Measurements from ENCODE around the gene ACADL.
A peak's percentile ranks its signal among the peaks of the same experiment; 100 is the strongest.
"Not testable (repeated sequence)": the region's sequence is repeated elsewhere in the genome, so short reads cannot be mapped to it uniquely, and the experiment has no call there.

Gene ACADL

GRCh38 chr2:210199854-210200253 is 25.4 kb downstream of the ACADL start:
- DNase-seq: no peak

DNA sequence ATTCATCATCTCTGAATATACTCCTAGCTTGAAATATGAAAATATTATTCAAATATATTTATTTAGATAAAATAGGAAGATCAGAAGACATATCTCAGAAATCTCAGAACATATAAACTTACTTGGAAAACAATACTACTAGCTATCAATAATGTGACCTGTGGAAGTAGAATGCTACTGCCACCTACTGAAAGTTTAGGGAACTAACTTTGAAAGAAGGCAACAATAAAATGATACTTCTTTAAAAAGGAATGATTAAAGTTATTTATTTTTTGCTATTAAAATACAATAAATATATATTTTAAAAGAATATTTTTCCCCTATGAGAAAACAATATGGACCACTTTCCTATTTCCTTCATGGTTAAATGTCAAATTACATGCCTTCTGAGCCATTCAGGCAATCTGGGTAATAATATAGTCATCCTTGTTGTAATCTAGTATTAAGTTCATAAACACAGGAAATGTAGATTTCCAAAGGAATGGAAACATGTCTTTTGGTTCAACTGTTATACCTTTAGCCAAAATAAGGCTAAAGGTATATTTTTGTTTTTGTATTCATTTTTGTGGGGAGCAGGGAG is 26.0 kb downstream of the ACADL start:
- no peak for DNase-seq

DNA sequence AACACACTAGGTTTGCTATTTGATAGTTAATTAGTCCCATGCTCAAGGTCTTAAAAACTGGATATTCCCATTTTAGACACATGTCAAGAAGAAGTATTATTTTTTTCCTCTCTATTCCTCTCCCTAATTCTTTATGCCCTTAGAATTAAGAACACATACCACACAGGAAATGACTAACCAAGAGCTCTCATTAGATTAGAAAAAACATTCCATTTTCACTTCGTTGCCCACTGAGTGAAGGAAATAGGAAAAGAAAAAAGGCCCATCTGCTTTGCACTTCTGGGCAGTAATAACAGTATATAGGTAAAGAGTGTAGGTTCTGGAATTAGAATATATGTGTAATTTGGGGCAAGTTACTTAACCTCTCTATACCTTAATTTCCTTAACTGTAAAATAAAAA is 26.9 kb downstream of the ACADL start:
- DNase-seq: no peak

DNA sequence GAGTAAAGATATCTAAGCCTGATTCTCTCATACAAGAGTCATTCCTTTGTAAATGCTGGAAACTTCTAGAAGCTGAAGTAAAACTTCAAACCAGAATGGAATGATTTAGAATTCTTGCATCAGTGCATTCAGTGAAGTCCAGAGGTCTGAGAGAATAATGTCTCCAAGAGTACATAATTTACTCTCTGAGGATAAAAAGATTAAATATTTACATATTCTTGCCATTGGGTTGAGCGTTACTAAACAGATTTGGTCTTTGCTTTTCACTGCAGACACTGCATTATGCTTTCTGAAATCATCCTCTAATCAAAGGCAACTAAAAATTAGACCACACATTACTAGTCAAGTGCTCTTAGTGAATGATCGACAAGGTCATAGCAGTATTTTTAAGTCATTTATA is 27.5 kb downstream of the ACADL start:
- DNase-seq: no peak

DNA sequence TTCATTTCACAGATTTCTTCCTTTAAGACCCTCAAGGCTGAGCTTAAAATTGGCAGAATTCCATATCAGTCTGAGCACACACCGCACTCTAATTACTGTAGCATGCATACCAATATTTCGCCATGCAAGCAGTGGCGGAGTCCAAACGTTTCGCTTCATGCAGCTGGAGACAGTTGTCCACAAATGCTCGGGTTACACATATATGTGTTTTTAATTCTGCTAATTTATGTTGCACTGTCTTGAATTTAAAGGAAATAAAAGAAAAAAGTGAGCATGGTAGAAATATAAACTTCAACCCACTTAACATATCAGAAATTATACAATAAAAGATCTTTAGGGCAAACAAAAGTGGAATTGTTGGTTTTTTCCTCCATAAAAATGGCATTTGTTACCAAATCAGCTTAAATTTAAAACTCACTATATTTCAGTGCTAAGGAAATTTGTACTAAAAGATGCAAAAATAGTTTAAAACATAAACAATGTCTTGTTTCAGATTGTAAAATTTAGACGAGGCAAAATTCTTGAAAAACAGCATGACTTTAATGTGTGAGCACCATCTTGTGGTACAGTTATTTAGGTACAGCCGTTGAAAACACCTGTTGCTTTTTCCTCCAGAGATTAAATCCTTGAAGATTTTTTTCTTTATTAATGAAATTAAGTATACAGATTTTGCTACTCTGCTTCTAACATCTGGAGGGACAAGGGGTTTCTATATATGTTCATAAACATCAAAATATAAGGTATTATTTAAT is 30.0 kb downstream of the ACADL start:
- no peak for DNase-seq

GRCh38 chr2:210190345-210190744 is 34.9 kb downstream of the ACADL start:
- DNase-seq: no peak

GRCh38 chr2:210189452-210190138 is 35.7 kb downstream of the ACADL start:
- DNase-seq: no peak

GRCh38 chr2:210188755-210189154 is 36.5 kb downstream of the ACADL start:
- DNase-seq: no peak

GRCh38 chr2:210188190-210188589 is 37.1 kb downstream of the ACADL start:
- no peak for DNase-seq

DNA sequence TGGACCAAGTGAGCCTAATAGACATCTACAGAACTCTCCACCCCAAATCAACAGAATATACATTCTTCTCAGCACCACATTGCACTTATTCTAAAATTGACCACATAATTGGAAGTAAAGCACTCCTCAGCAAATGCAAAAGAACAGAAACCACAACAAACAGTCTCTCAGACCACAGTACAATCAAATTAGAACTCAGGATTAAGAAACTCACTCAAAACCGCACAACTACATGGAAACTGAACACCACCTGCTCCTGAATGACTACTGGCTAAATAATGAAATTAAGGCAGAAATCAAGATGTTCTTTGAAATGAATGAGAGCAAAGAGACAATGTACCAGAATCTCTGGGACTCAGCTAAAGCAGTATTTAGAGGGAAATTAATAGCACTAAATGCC is 41.3 kb downstream of the ACADL start:
- DNase-seq: not testable (repeated sequence)

GRCh38 chr2:210181606-210182088 is 43.6 kb downstream of the ACADL start:
- not testable (repeated sequence) for DNase-seq

DNA sequence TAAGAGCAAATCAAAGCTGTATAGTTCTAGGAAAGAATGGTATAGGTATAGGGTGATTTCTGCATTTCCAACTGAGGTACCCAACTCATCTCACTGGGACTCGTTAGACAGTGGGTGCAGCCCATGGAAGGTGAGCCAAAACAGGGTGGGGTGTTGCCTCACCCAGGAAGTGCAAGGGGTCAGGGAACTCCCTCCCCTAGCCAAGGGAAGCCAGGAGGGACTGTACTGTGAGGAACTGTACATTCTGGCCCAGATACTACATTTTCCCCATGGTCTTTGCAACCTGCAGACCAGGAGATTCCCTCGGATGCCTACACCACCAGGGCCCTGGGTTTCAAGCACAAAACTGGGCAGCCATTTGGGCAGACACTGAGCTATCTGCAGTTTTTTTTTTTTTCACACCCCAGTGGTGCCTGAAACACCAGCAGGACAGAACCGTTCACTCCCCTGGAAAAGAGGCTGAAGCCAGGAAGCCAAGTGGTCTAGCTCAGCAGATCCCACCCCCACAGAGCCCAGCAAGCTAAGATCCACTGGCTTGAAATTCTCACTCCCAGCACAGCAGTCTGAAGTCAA is 44.1 kb downstream of the ACADL start:
- not testable (repeated sequence) for DNase-seq

DNA sequence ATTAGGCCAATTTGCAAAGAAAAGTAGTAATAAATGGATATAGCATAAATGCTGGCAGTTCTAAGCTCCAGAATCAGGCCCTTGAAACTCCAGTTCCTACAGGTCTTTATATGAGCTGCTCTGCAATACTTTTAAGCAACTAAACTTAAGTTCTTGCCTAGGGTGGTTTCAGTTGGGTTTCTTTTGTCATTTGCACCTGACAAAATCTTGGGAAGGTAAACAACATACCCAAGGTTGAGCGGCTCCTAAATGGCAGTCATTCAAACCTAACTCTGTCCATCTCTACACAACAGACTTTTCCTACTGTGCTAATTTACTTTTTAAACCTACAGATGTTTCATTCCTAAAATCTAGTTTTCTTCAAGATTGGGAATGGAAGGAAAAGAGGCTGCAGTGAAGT is 44.8 kb downstream of the ACADL start:
- no peak for DNase-seq

DNA sequence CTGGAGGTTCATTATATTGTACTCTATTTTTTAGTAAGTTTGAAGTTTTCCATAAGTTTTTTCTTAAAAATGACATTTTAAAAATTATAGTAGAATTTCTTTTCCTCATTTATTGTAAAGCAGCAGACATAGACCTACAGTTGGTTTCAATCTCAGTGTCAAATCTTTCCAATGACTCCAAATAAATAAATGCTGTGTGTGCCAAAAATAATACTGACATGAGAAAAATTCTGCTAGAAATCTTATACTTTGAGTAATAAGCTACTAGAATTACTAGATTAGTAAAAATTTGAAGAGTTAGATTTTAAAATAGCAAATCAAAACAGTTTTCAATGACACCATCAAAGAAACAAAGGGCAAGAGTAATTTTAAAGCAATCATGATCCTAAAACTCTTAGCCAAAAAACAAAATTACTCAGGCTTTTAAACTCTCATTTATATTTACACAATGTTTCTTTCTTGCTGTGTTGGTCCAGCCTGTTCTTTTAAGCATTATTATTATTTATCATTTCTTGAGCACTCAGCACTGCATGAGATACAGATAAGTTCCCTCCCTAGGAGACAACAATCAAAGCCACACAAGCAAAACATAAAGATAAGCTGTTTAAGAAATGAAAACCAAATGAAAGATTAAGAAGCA is 45.8 kb downstream of the ACADL start:
- no peak for DNase-seq

DNA sequence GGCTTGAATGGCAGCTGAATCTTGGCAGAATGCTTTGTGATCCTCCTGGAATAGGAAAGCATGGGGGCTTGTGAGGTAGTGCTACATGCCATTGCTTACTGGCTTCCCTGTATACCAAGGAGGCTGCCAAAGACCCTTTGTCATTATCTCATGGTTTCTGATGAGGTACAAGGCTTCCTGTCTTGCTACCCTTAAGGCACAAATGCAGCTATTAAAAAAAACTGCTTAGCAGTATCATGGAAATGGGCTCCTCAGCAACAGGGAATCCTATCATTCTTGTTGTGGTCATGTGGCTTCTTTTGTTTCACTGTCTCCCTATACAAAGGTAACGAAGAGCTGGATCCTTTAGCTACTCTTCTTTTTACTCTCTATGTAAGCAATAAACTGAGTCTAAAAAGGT is 47.5 kb downstream of the ACADL start:
- DNase-seq: no peak

DNA sequence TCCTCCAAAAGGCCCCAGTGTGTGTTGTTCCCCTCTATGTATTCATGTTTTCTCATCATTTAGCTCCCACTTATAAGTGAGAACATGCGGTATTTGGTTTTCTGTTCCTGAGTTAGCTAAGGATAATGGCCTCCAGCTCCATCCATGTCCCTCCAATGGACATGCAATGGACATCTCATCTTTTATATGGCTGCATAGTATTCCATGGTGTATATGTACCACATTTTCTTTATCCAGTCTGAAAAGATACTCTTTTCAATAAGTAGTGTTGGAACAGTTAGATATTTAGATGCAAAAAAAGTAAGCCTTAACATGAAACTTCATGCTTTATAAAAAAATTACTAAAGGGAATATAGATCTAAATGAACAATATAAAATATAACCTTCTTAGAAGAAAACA is 48.1 kb downstream of the ACADL start:
- DNase-seq: not testable (repeated sequence)

- no peak for DNase-seq
Measured at GRCh38 chr2:210174086-210174485, 51.2 kb downstream of the ACADL start.

DNA sequence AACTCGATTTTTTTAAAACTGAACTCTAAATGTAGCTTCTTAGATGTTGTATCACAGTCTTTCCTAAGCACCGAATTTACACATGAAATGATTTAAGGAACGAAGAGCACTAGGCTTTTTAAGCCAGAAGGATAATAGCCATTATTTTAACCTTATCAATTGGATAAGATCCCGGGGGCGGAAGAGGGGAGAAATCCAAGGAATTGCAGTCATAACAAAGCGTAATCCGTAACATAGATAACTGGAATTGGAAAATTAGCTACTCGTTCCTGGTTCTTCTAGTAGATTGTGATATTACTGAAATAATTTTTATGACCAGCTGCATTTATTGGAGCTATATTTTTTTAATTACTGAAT is 53.0 kb downstream of the ACADL start:
- DNase-seq: no peak

DNA sequence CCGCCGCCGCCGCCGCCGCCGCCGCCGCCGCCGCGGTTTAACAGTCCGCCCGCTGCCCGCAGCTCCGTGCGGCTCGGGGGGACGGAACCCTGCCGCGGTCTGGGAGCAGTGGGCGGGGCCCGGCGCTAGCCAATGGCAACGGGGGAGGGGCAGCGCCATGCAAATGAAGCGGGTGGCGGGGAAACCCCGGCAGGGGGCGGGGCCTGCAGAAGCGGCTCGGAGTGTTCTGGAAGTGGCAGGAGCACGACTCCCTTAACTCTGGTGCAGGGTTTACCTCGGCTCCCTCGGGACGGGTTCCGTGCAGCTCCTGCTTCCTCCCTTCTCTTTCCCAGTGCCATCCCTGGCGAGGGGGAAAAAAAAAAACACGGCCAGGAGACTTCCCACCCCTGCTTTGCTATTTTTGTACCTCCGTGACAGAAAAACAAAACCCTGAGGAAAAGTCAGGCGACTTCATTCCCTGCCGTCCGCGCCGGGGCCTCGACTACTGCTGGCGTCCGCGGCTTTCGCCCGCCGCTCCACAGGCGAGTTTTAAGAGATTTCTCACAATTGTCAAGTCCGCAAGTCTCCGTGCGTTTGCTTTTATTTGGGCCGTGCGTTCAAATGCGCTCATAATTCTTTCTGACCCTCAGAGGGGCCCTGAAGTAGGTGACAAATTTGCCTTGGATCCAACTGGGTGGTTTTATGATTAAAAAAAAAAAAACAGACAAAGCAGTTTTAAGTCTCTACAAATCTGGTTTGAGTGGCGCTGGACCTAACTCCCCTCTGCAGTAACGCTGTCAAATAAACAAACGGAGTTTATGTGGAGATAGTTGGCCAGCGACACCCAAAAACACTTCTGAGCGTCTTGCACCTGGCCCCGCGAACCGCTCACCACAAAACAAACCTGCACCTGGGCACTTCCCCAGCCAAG is 53.7 kb downstream of the ACADL start, which contains the start of gene KANSL1L:
TSS of gene KANSL1L (minus strand) at position 101 of the 910 bp plus-strand sequence. CDS start 16,827 bp downstream, outside the sequence.
- peak; percentile 94 for DNase-seq

DNA sequence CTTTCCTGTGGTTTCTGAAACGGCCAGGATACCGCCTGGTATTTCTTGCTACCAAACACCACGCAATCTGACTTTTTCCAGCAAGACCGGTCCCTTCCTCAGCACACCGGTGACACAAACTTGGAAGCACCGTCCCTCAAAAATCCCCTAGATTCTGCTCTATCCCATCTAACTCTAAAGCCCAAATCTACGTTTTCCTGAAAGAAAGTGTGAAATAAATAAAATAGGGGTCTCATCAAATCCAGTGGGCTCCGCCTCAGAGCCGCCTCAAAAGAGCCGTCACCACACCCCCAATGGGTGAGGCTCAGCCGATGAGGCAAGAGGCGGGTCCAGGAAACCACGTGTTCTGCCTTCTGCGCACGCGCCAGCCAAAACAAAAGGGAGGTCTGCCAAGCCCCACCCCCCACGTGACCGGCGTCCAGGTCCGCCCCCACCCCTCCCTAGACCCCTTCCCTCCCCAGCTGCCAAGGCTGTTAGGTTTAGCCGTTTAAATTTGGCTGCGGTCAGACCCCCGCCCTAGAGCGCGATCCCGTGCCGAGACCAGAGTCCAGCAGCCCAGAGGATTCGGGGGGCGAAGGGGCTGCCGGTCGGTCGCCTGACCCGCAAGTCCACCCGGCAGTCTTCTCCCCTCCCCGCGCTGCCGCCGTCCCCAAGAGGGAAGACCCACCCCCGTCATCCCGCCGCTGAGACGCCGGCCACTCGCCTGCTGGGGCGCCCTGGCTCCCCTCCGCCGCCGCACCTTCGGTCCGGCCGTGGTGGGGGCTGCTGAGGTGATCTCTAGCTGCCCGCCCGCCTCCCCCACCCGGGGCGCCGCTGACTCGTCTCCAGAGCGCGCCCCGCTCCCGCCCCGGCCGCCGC is 54.6 kb downstream of the ACADL start:
- peak; percentile 93 for DNase-seq

DNA sequence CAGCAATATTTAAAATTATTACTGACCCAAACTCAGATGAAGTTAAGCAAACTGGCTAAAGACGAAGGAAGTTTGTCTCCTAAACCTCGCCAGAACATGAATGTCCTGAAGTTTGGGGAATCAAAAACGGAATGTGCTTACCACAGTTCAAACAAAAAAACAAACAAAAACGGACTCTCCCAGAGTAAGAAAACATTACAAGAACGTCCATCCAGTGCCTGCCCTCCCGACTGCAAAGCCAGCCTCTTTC is 55.1 kb downstream of the ACADL start:
- no peak for DNase-seq
